ENCODE results near the gene DIP2C.

Gene DIP2C

DNA sequence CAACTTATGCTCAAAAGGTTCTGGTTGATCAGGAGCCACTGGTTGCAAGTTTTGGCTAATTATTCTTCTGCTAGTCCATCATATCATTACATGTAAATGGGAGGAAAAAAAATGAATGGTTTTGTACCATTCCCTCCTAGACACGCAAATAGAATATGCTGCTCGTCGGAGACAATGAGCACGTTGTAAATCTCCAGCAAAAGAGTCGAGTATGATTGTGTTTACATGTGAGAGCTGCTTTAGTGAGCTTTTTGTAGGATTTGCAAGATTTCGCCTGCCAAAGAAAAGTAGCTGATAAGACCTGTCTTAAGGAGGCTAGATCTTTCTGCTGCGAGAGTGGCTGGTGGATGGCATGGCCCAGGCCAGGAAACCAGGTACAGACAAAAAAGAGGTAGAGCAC, 445.2 kb downstream of the DIP2C start:
- DNase-seq (ENCODE audit: low read depth in 2 of 2), result no peak

DNA sequence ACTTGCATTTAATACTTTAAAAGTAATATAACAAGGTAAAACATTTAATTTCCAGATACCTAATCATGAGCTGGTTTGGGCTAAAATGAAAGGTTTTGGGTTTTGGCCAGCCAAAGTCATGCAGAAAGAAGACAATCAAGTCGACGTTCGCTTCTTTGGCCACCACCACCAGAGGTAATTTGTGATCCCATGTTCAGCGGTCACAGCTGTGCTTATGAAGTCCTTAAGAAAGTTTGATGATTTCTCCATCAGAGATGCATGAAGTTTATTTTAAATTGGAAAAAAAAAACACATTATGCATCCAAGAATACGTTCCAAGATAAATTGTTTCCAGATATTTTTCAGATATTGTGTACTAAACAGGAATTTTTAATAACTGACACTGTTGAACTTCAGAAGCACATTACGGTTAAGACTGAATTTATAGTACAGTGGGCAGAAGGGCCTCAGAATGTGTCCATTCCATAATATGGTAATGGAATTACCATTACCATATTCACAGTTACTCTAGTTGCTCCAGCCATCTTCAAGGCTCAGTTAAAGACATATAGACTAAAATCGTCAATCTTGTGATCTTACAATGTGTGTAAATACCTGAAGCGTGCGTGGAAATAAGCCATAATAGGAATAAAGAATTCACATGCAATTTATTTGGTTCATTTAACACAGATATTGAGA, 447.4 kb downstream of the DIP2C start:
- no peak for DNase-seq (ENCODE audit: low read depth in 2 of 2)

DNA sequence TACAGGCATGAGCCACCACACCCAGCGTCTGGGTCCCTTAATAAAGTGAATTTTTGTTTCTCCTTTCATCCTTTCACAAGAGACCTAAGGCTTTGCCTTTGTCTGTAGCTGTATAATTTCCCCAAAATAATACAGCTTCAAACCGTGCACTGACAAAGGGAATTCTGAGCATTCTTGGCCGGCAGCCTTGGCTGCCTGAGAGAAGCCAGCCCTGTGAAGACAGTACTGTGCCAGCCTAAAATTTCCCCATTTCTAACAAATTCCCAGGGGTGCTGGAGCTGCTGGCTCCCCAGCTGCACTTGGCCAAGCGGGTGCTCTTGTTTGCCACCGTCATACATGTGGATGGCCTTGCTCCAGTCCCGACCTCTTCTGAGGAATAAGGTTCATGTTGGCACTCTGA, 448.0 kb downstream of the DIP2C start:
- no peak for DNase-seq (ENCODE audit: low read depth in 2 of 2)

DNA sequence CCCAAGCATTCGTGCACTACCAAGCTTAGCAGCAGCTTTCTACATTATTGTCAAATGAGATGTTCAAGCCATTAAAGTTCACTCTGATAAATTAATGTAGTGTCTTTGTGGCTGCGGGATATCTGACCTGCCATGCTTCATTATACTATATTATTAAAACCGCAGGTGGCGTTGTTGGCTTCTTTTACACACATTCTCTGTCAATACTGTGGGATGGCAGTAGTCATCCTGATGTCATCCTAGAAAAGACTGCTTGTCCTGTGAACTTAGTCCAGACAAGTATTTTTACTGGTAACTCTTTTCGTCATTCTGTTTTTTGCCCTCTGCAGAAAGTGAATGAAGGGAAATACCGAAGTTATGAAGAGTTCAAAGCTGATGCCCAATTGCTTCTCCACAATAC, 450.4 kb downstream of the DIP2C start:
- DNase-seq (ENCODE audit: low read depth in 2 of 2), result no peak

DNA sequence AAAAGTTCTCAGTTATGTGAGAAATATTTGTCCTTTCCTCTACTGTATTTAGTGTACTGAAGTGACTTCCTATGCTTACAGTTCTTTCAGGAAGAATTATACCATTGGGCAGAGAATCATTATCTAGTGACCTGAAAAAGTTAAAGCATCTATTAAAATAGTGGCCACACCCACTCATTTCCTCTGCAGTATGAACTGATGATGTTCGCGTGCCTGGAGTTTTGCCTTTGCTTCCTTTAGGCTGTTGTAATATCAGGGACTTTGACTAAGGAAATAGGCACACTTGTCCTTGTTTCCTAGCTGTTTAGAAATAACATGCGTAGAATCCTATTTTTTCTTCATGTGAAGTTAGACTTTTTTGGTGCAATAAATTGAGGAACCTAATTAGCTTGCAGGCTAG, 453.6 kb downstream of the DIP2C start:
- no peak for DNase-seq (ENCODE audit: low read depth in 2 of 2)

DNA sequence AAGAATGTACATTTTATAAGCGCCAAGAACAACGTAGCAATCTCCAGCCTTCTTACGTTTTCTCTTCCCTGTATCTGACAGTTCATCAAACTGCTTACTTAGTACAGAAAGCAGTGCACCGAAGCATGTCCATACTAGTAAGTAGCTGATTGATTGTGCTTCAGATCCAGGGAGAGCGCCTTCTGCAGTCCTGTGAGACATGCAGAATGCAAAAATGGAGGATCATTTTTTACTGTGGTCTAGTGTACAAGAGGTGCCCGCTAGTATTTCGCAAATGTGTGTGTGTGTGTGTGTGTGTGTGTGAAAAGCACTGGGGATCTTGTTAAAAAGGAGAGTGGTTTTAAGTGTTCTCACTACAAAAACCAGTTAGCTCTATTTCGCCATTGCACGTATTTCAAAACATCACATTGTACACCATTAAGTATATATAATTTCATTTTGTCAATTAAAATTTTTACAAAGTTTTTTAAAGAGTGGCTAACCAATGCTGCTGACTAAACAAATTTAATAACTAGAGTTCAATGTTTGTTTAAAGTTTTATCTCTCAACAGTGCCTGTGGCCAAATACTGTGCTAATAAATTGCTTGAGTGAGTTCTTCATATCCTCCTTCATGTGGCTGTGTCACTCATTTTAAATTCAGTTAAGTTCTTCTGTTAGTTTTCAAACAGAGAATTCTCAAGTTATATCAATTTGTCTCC, 454.6 kb downstream of the DIP2C start:
- no peak for DNase-seq (ENCODE audit: low read depth in 2 of 2)

DNA sequence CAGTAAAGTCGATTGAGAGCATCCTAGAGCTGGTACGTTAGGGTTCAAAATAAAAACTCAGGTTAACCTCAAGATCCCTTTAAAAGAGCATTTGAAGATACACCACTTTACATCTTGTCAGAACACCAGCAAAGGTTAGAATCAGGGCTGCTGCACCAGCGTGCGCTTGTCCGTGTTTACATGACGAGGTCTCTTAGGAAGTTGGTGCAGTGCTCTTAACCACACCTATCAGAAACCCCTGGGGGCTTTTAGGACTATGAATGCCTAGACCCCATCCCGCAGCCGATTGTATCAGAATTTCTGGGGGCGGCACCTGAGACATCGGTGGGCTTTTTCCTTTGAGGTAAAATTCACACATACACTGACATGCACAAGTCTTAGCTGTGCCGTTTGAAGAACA, 456.6 kb downstream of the DIP2C start:
- DNase-seq (ENCODE audit: low read depth in 2 of 2), result no peak

DNA sequence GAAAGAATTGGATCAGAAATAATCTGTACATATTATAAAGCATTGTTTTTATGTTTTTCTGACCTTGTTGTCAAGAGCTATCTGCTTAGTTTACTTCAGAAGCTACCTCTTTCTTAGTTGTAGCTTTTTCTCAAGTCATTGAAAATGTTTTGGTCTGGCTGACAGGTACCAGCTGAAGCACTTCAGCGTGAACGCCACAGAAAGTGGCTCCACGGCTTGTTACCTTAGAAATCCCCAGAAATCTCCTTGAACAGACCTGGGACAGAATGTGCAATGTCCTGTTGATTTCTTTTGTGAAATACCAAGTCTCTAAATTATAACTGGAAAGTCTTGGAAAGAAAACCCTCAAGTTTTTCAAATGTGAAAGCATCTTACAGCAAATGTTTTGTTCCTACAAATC, 457.4 kb downstream of the DIP2C start:
- DNase-seq (ENCODE audit: low read depth in 2 of 2), result no peak

DNA sequence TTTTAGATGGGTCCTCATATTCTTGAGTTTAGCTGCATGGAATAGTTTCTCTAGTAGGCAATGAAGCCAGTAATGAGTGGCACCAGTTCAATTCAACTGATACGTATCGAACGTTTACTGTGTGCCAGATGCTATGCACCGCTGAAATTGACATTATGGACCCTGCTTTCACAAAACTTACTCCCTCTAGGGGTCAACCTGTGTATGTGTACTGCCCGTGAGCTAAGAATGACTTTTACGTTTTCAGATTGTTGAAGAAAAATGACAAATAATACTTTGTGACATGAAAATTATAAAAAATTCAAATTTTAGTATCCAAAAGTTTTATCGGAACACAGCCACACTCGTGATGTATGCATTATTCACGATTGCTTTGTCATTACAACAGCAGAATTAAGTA, 458.7 kb downstream of the DIP2C start:
- no peak for DNase-seq (ENCODE audit: low read depth in 2 of 2)

DNA sequence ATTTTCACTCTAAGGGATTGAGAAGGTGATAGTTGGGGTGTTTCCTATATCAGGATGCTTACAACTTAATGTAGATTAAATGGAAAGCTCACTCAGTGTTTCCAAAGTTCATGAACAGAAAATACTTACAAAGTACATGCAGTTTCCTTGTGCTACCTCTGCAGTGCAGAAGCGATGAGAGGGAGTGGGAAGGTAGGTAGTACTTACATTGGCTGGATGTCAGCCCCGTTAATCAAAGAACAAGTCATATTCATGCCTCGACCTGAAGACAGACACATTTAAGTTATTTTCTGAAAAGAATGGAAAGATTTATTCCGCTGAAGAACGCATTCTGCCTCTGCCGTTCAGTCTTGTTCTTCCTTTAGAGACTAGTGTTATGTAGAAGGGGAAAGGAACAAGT, 461.1 kb downstream of the DIP2C start:
- DNase-seq (ENCODE audit: low read depth in 2 of 2), result no peak

DNA sequence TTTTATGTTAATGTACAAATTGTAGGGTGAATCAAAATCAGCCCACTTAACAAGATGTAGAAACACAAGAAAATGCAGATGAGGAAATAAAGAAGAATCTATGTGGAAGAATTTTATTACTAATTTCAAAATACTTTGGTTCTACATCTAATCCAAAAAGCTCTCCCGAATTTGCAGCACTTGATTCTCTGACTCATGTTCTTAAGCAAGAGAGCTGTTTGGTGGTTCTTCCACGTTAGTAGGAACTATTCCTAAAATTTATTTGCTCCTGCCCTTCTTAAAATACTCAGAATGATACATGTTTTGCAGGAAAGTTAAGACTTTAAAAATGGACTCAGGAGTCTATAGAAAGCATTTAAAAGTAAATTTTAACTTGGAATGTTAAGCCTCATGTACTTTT, 462.5 kb downstream of the DIP2C start:
- DNase-seq (ENCODE audit: low read depth in 2 of 2), result no peak

DNA sequence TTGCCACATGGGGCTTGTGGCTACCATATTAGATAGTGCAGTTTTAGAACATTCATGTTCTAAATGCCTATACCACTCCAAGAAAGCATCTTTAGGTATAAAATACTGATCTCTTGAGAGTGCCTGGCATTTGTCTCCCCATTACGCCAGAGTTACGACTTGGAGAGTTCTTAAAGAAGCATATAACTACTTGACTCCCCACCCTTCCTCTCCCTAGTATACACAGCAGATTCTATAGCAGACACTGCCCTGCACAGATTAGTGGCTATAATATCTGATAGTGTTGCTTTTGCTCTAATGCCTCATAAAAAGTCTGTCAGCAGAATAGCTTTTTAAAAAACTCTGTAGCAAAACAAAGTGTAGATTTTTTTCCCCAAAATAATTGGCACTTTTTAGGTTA, 463.4 kb downstream of the DIP2C start:
- DNase-seq (ENCODE audit: low read depth in 2 of 2), result no peak

DNA sequence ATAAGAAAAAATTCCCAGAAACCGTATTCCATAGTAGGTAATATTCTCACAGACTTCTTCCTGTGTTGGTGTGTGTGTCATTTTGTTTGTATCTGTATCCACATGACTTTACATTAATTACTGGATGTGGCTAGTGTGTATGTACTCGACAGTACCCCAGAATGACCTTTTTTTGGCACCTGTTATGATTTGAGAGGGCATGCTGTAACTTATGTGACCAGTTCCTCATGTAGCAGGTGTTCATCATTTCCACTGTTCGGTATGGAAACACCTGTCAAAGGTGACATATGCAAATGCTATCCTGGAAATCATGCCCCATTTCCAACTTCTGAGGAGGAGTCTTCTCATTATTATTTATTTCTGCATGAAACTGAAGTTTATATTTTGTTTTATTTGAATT, 464.9 kb downstream of the DIP2C start:
- DNase-seq (ENCODE audit: low read depth in 2 of 2), result no peak

All from stimulated activated CD4-positive, alpha-beta T cell treated with anti-CD3 and anti-CD28 coated beads, Interleukin-15, amount 100 ng/mL, for 48 hours (primary cell).